ENCODE measurements around the gene PAK5. TPM values are rescaled to one million over a fixed set of nuclear protein-coding genes. Genes with fewer than 3 reads are reported as not detected.

The PAK5 gene
- total RNA-seq, 2 donors from 2014 or later: 0.22 to 0.42 TPM

DNA sequence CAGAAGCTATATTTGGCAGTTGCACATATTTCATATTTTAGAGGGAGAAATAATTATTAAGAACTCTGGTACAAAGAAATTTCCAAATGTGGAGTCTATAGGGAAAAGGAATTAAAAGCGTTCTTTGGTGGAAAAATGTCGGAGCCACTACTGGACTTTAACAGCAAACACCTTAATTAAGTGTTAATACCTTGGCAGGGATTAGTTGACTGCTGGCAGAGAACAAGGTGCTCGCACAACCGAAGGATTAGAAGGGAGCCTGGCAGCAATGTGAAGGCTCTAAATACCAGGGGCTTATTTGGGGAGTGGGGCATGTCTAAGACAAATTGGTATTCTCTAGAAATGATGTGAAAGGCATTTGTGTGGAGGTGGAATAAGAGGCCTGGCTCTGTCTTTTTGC is 98.9 kb downstream of the PAK5 start:
- H3K27me3 Mint-ChIP-seq (ENCODE audit: insufficient read depth): no peaks in the 10 kb centered on the region
- DNase-seq: no peak
- Histone ChIP-seq H3K4me1 (ENCODE audit: control insufficient read depth, insufficient read depth, low read length) (no peaks in the 10 kb centered on the region), H3K27me3 (ENCODE audit: control insufficient read depth, insufficient read depth, low read length, poor library complexity, severe bottlenecking) (no peaks in the 10 kb centered on the region), H3K9ac (ENCODE audit: extremely low read depth, low read length, poor library complexity, severe bottlenecking) (no peak overlapping the region), H3K9me3 (ENCODE audit: control insufficient read depth, low read length) (peaks cover 7% of the 10 kb centered on the region), H3K36me3 (ENCODE audit: control insufficient read depth, insufficient read depth, low read length) (no peaks in the 10 kb centered on the region), H3K4me3 (ENCODE audit: low read length) (no peak overlapping the region), H3K27ac (ENCODE audit: low read depth, low read length) (no peak overlapping the region)
- TF ChIP-seq, protein P1, sequence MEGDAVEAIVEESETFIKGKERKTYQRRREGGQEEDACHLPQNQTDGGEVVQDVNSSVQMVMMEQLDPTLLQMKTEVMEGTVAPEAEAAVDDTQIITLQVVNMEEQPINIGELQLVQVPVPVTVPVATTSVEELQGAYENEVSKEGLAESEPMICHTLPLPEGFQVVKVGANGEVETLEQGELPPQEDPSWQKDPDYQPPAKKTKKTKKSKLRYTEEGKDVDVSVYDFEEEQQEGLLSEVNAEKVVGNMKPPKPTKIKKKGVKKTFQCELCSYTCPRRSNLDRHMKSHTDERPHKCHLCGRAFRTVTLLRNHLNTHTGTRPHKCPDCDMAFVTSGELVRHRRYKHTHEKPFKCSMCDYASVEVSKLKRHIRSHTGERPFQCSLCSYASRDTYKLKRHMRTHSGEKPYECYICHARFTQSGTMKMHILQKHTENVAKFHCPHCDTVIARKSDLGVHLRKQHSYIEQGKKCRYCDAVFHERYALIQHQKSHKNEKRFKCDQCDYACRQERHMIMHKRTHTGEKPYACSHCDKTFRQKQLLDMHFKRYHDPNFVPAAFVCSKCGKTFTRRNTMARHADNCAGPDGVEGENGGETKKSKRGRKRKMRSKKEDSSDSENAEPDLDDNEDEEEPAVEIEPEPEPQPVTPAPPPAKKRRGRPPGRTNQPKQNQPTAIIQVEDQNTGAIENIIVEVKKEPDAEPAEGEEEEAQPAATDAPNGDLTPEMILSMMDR (conservative IDR thresholded peaks at IDR 0.05): no peak
- H3K36me3 Mint-ChIP-seq (ENCODE audit: low read depth): no peaks in the 10 kb centered on the region
- no peak overlapping the region for H3K27ac Mint-ChIP-seq
- H3K4me3 Mint-ChIP-seq: no peak overlapping the region
- WGBS, 2 experiments (ENCODE audit: insufficient coverage in 1 of 2, insufficient read length in 1 of 2): 81% methylated on average over 4 of the region's 4 CpGs; no CpG with 5 or more reads in 1 of the 2 experiments
- peaks cover 8% of the 10 kb centered on the region for H3K9me3 Mint-ChIP-seq
- H3K4me1 Mint-ChIP-seq: peaks cover 8% of the 10 kb centered on the region

DNA sequence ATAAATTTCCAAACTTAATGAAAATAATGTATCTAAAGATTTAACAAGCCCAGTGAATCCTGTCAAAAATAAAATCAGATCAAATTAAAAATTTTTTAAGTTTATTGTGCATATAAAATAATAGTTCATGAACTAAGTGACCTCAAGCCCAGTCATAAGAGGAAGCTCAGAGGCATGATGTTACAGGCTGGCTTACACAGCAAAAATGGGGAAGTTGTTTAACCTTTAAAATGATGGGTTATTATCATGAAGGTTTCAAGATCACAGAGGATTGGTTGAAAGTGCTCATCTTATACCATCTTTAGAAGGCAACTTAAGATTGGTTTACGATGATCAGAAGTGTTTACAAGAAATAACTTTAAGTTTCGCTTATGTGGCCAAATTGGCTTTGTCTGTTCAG is 102.5 kb downstream of the PAK5 start:
- no peak overlapping the region for H3K9ac ChIP-seq (ENCODE audit: extremely low read depth, low read length, poor library complexity, severe bottlenecking)
- Mint-ChIP-seq H3K36me3 (ENCODE audit: low read depth) (no peaks in the 10 kb centered on the region), H3K9me3 (no peaks in the 10 kb centered on the region), H3K4me1 (peaks cover 7% of the 10 kb centered on the region), H3K4me3 (no peak overlapping the region), H3K27me3 (ENCODE audit: insufficient read depth) (no peaks in the 10 kb centered on the region), H3K27ac (no peak overlapping the region)
- no peak overlapping the region for H3K27ac ChIP-seq (ENCODE audit: low read depth, low read length)
- no peaks in the 10 kb centered on the region for H3K4me1 ChIP-seq (ENCODE audit: control insufficient read depth, insufficient read depth, low read length)
- no peaks in the 10 kb centered on the region for H3K27me3 ChIP-seq (ENCODE audit: control insufficient read depth, insufficient read depth, low read length, poor library complexity, severe bottlenecking)
- TF ChIP-seq, protein P1 (conservative IDR thresholded peaks at IDR 0.05): no peak
- H3K36me3 ChIP-seq (ENCODE audit: control insufficient read depth, insufficient read depth, low read length): no peaks in the 10 kb centered on the region
- H3K9me3 ChIP-seq (ENCODE audit: control insufficient read depth, low read length): no peaks in the 10 kb centered on the region
- 80 to 98% methylated on average over 1 to 2 of the region's 2 CpGs for WGBS, 2 experiments (ENCODE audit: insufficient coverage in 1 of 2, insufficient read length in 1 of 2)
- DNase-seq: no peak
- no peak overlapping the region for H3K4me3 ChIP-seq (ENCODE audit: low read length)

- no peak for DNase-seq
- H3K4me1 ChIP-seq (ENCODE audit: control insufficient read depth, insufficient read depth, low read length): peaks cover 6% of the 10 kb centered on the region
- WGBS, 2 experiments (ENCODE audit: insufficient coverage in 1 of 2, insufficient read length in 1 of 2): 92 to 96% methylated on average over 4 to 7 of the region's 7 CpGs
- Mint-ChIP-seq H3K4me1 (peaks cover 10% of the 10 kb centered on the region), H3K9me3 (peaks cover 1% of the 10 kb centered on the region), H3K36me3 (ENCODE audit: low read depth) (no peaks in the 10 kb centered on the region), H3K27me3 (ENCODE audit: insufficient read depth) (no peaks in the 10 kb centered on the region), H3K27ac (no peak overlapping the region), H3K4me3 (no peak overlapping the region)
- TF ChIP-seq, protein P1 (conservative IDR thresholded peaks at IDR 0.05): no peak
- no peaks in the 10 kb centered on the region for H3K36me3 ChIP-seq (ENCODE audit: control insufficient read depth, insufficient read depth, low read length)
- H3K4me3 ChIP-seq (ENCODE audit: low read length): no peak overlapping the region
- H3K9ac ChIP-seq (ENCODE audit: extremely low read depth, low read length, poor library complexity, severe bottlenecking): no peak overlapping the region
- no peaks in the 10 kb centered on the region for H3K27me3 ChIP-seq (ENCODE audit: control insufficient read depth, insufficient read depth, low read length, poor library complexity, severe bottlenecking)
- H3K9me3 ChIP-seq (ENCODE audit: control insufficient read depth, low read length): no peaks in the 10 kb centered on the region
- H3K27ac ChIP-seq (ENCODE audit: low read depth, low read length): no peak overlapping the region
Observed at GRCh38 chr20:9723501-9724202, 115.2 kb downstream of the PAK5 start.
